Mesodermal cell (in vitro differentiated cells): ENCODE data around the gene OR52K1.
"Not testable (repeated sequence)": the region's sequence is repeated elsewhere in the genome, so short reads cannot be mapped to it uniquely, and the experiment has no call there.

Experiments used
- H3K27ac ChIP-seq: 2 replicates; pipeline ENCODE4 v1.7.0; 2013; ENCODE audit warnings: mild to moderate bottlenecking, low read depth, low read length, moderate library complexity; ENCODE audit not compliant: severe bottlenecking
- H3K36me3 ChIP-seq: 2 replicates; pipeline ENCODE4 v1.7.1; 2013; ENCODE audit warnings: mild to moderate bottlenecking, low read length, moderate library complexity; ENCODE audit not compliant: control insufficient read depth, insufficient read depth
- H3K4me1 ChIP-seq: one replicate; pipeline ENCODE4 v1.7.1; 2013; ENCODE audit warnings: mild to moderate bottlenecking, low read length; ENCODE audit not compliant: insufficient read depth, control insufficient read depth, poor library complexity, severe bottlenecking
- H3K4me3 ChIP-seq: 2 replicates; pipeline ENCODE4 v1.7.0; 2013; ENCODE audit warnings: low read length, control low read depth, mild to moderate bottlenecking; ENCODE audit not compliant: insufficient read depth, poor library complexity, severe bottlenecking; ENCODE audit errors: extremely low read depth
- H3K9me3 ChIP-seq: 2 replicates; pipeline ENCODE4 v1.7.1; 2013; ENCODE audit warnings: mild to moderate bottlenecking, low read length, moderate library complexity; ENCODE audit not compliant: control insufficient read depth
- WGBS, 2 experiments: methylation state at CpG; one replicate each; pipeline ENCODE4 v1.1.5; 2013; ENCODE audit warnings: missing lambda C conversion rate in 2 of 2; ENCODE audit not compliant: insufficient coverage in 2 of 2; 5-methylcytosine and 5-hydroxymethylcytosine counted together

The OR52K1 gene

DNA sequence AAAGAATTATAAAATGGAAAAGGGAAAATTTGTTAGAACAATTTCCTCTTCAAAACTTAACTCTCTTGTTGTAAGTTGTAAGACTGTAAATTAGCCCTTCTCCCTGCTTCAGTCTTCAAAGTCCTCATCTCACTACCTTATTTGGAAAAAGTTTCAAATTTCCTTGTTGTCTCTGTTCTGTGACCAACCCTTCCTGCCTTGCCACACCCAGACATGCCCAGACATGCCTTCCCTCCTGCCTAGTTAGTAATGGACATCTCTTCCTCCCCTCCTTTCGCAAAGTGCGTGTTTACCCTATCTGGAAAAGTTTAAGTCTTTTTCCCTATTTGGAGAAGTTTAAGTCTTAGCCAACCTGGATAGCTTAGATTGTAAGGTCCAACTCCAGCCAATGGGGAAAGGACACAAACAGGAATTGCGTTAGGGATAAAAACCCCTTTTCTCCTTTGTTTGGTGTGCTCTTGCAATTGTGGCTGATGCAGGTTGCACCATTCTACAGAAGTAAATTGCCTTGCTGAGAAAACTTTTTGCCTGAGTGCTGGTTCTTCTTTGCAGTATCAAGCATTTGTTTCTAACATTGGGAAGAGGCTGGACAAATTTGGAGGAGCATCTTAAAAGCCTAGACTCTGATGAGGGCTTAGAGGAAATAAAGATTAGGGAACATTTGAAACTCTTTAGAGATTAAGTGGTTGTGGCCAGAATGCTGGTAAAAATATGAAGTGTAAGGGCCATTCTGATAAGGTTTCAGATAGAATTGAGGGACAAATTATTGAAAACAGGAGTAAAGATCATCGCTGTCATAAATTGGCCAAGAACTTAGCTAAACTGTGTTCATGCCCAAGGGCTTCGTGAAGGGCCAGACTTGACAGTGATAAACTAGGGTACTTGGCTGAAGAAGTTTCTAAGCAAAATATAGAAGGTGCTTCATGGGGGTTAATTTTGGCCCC is 18.0 kb upstream of the OR52K1 start:
- Histone ChIP-seq H3K4me1 (peaks cover 1% of the 10 kb centered on the region), H3K4me3 (no peak overlapping the region), H3K27ac (no peak overlapping the region), H3K9me3 (peaks cover 24% of the 10 kb centered on the region), H3K36me3 (no peaks in the 10 kb centered on the region)
- 85 to 88% methylated on average over 3 of the region's 5 CpGs for WGBS, 2 experiments

- no peak overlapping the region for H3K4me3 ChIP-seq
- peaks cover 24% of the 10 kb centered on the region for H3K9me3 ChIP-seq
- no peaks in the 10 kb centered on the region for H3K4me1 ChIP-seq
- H3K27ac ChIP-seq = no peak overlapping the region
- 83 to 86% methylated on average over 1 of the region's 1 CpG for WGBS, 2 experiments
- H3K36me3 ChIP-seq = no peaks in the 10 kb centered on the region
Observed at GRCh38 chr11:4465407-4465806, 17.0 kb upstream of the OR52K1 start.

DNA sequence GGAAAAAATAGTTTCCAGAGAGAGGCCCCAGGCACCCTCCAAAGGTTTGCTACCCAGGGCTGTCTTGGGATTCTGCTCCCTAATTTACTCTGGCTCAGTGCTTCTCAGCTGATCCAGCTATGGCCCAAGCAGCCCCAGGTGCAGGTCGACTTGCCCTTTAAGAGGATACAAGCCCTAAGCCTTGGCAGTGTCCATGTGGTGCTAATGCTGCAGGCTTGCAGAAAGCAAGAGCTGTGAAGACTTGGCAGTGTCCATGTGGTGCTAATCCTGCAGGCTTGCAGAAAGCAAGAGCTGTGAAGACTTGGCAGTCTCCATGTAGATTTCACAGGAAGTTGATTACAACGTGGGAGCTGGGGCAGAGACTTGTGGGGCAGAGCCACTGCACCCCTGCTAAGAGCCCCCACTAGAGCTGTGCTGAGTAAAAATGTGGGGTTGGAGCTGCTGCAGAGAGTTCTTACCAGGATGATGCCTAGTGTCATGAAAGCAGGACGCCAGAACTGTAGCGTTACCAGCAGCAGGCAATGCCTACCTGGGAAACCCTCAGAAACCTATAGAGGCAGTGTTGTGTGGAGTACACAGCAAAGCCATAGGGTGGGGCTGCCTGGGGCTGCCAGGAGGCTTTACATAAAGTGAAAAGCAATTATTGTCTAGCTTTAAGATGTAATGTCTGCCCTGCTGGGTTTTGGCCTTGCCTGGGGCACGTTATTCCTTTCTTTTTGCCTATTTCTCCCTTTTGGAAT is 16.1 kb upstream of the OR52K1 start:
- Histone ChIP-seq H3K27ac (no peak overlapping the region), H3K36me3 (no peaks in the 10 kb centered on the region), H3K4me3 (no peak overlapping the region), H3K4me1 (no peaks in the 10 kb centered on the region), H3K9me3 (peaks cover 24% of the 10 kb centered on the region)
- 59 to 74% methylated on average over 2 to 4 of the region's 5 CpGs for WGBS, 2 experiments

GRCh38 chr11:4466871-4467442 is 15.5 kb upstream of the OR52K1 start:
- Histone ChIP-seq H3K27ac (no peak overlapping the region), H3K4me1 (no peaks in the 10 kb centered on the region), H3K9me3 (peaks cover 24% of the 10 kb centered on the region), H3K36me3 (no peaks in the 10 kb centered on the region), H3K4me3 (no peak overlapping the region)

GRCh38 chr11:4467811-4468606 is 14.4 kb upstream of the OR52K1 start:
- 80 to 84% methylated on average over 2 of the region's 3 CpGs for WGBS, 2 experiments
- H3K27ac ChIP-seq = no peak overlapping the region
- peaks cover 22% of the 10 kb centered on the region for H3K9me3 ChIP-seq

DNA sequence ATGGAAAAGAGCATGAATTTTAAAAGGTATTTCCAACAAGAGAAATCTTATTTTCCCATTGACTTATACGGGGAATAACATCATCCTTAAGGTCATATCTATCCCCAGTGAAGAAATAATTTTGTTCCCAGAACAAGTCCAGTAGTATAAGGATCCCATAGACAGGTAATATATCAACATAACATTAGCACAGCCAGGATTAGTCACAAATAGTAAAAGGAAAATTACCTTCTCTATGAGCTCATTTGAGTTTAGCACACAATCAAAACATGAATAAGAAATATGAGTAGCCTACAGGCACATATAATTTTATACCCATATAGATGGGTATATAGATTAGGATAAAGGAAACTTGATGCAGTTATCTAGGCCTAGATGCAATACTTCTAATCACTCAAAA is 2.8 kb upstream of the OR52K1 start:
- no peaks in the 10 kb centered on the region for H3K36me3 ChIP-seq
- H3K9me3 ChIP-seq = no peaks in the 10 kb centered on the region
- no peaks in the 10 kb centered on the region for H3K4me1 ChIP-seq
- WGBS, 2 experiments = 50% methylated on average over 1 of the region's 1 CpG; no CpG with 5 or more reads in 1 of the 2 experiments
- no peak overlapping the region for H3K4me3 ChIP-seq
- H3K27ac ChIP-seq = no peak overlapping the region

More at GRCh38 chr11:4467811-4468606, 14.4 kb upstream of the OR52K1 start:
- no peaks in the 10 kb centered on the region for H3K4me1 ChIP-seq
- no peaks in the 10 kb centered on the region for H3K36me3 ChIP-seq
- H3K4me3 ChIP-seq = no peak overlapping the region

DNA sequence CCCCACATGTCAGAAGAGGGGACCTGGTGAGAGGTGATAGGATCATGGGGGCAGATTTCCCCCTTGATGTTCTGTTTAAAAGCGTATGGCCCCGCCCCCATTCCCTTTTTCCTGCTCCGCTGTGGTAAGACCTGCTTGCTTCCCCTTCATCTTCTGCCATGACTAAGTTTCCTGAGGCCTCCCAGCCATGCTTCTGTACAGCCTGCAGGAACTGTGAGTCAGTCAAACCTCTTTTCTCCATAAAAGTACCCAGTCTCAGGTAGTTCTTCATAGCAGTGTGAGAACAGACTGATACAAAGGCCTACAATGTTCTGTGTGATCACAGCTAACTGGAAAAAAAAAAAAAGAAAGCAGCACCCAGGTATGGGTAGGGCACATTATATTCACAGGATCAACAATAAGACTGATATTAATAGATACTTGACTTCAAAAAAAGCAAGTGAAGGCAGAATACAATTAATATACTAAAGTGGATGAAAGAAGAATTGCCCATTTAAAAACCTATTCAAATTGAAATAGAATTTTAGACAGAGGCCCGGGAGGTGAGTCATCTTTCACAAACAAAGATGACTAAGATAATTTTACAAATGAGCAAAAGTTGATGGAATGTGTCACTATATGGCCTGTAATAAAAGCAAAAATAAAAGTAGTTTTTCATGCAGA is 1.7 kb upstream of the OR52K1 start:
- Histone ChIP-seq H3K9me3 (no peaks in the 10 kb centered on the region), H3K4me3 (no peak overlapping the region), H3K4me1 (no peaks in the 10 kb centered on the region), H3K36me3 (no peaks in the 10 kb centered on the region), H3K27ac (no peak overlapping the region)
- 80 to 91% methylated on average over 1 to 3 of the region's 4 CpGs for WGBS, 2 experiments

- Histone ChIP-seq H3K4me3 (no peak overlapping the region), H3K36me3 (no peaks in the 10 kb centered on the region), H3K27ac (no peak overlapping the region), H3K4me1 (no peaks in the 10 kb centered on the region), H3K9me3 (no peaks in the 10 kb centered on the region)
Observed at GRCh38 chr11:4481240-4481582, 1.2 kb upstream of the OR52K1 start.

DNA sequence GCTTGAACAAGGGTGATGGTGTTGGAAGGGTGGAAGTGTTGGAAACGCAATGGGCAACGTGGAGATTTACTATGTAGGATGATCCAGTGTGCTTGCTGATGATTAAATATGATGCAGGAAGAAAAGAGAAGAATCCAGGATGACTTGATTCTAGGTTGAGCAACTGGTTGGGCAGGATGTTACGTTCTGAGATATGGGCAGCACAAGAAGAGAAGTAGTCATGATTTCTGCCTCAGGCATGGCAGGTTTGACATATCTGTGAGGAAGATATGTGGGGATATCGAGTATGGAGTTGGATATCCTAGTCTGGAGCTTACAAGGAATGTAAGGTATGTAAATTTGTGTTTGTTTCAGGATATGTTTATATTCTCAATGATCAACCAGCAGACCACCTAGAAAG is 1.9 kb downstream of the OR52K1 start:
- 84 to 90% methylated on average over 4 of the region's 4 CpGs for WGBS, 2 experiments
- no peak overlapping the region for H3K4me3 ChIP-seq
- H3K4me1 ChIP-seq = no peaks in the 10 kb centered on the region
- no peaks in the 10 kb centered on the region for H3K36me3 ChIP-seq
- H3K27ac ChIP-seq = no peak overlapping the region
- H3K9me3 ChIP-seq = no peaks in the 10 kb centered on the region

GRCh38 chr11:4491405-4491804 is 9.0 kb downstream of the OR52K1 start:
- not testable (repeated sequence) for H3K9me3 ChIP-seq, H3K27ac ChIP-seq, H3K4me1 ChIP-seq, H3K36me3 ChIP-seq, H3K4me3 ChIP-seq
- 80% methylated on average over 1 of the region's 2 CpGs; no CpG with 5 or more reads in 1 of the 2 experiments for WGBS, 2 experiments
